ENCODE results near the gene GALNT10.

The GALNT10 gene

DNA sequence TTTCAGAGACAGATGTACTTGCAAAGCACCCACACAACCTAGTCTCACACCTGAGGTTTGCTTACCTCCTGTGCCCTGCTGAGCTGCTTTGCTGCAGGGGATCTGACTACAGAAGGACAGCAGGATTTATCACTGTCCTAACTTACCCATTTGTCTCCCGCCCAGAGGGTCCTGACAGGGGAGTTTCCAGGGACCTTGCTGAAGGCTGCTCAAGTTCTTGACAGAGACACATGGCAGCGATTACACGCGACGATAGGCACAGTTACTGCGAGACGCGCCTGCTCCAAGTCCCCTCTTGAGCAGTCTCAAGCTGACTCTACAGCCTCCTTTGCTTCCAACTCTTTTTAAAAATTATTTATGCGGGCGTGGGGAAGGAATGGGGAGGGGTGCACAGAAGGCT, 24.6 kb upstream of the GALNT10 start:
- no peak for DNase-seq (ENCODE audit: extremely low read depth, low read depth)
- TF ChIP-seq, protein P1, sequence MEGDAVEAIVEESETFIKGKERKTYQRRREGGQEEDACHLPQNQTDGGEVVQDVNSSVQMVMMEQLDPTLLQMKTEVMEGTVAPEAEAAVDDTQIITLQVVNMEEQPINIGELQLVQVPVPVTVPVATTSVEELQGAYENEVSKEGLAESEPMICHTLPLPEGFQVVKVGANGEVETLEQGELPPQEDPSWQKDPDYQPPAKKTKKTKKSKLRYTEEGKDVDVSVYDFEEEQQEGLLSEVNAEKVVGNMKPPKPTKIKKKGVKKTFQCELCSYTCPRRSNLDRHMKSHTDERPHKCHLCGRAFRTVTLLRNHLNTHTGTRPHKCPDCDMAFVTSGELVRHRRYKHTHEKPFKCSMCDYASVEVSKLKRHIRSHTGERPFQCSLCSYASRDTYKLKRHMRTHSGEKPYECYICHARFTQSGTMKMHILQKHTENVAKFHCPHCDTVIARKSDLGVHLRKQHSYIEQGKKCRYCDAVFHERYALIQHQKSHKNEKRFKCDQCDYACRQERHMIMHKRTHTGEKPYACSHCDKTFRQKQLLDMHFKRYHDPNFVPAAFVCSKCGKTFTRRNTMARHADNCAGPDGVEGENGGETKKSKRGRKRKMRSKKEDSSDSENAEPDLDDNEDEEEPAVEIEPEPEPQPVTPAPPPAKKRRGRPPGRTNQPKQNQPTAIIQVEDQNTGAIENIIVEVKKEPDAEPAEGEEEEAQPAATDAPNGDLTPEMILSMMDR (IDR thresholded peaks at IDR 0.05; ENCODE audit: low read depth, low read length), result no peak

DNA sequence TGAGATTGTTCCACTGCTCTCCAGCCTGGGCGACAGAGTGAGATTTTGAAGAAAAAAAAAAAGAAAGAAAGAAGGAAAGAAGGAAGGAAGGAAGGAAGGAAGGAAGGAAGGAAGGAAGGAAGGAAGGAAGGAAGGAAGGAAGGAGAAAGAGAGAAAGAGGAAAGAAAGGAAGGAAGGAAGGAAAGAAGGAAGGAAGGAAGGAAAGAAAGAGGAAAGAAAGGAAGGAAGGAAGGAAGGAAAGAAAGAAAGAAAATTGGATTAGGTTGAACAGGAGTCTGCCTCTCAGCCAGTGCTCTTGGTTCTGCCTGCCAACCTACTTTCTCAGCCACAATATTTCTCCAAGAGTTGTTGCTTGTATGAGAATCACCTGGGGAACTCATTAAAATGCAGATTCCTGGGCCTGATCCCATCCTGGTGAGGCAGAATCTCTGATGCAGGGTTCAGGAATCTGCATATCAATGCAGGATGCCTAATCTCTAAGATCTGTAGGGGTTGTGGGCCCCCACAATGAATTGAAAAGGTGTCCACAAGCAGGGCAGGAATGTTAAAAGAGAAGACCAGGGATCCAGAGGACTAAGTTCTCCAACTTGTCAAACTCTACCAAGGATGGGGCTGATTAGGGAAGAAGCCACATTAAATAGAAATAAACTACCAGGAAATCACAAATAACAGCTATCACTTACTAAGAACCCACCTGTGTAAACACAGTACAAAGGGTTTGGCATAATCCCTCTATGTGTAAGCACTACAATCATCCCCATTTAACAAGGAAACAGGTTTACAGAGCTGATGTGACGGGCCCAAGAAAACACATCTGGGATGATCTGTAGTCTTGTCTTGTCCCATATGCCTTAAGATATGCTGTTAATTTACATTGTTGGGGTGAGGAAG, 23.4 kb upstream of the GALNT10 start:
- TF ChIP-seq, protein P1 (IDR thresholded peaks at IDR 0.05; ENCODE audit: low read depth, low read length), result no peak
- no peak for DNase-seq (ENCODE audit: extremely low read depth, low read depth)

DNA sequence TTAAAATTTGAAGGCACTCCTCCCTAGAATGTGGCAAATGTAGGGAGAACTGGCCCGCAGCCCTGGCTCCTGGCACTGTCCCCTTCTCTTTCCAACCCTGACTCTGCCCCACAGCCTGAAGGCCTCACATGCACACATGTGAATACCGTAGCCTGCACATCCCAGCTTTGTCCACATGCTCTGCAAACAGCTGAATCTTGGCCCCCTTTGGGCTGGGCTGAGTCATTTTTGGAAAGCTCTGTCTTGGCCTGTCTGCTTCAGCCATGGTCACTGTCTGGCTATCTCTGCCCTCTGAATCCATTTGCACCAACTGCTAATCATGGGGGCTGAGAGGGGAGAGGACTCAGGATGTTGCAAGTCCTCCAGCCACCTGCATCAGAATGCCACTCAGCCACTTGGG, 22.1 kb upstream of the GALNT10 start:
- TF ChIP-seq, protein P1 (IDR thresholded peaks at IDR 0.05; ENCODE audit: low read depth, low read length), result no peak
- no peak for DNase-seq (ENCODE audit: extremely low read depth, low read depth)

DNA sequence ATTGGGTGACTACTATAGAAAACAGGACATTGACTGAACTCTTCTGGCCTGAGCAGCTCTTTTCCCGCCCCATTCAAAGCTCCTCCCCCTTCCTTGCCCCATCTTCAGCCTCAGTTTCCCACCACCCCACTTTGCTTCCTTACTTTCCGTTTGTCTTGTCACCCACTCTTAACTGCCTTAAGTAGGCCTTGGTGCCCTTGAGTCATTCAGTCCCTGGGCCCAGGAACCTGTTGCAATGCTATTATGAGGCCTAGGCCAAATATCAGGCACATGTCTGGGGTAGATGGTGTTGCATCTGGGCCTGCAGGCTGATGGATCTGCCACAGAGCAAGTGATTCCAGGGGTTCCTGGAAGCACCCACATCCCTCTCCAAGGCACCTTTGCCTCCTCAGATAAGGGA, 17.7 kb upstream of the GALNT10 start:
- TF ChIP-seq, protein P1 (IDR thresholded peaks at IDR 0.05; ENCODE audit: low read depth, low read length), result no peak
- no peak for DNase-seq (ENCODE audit: extremely low read depth, low read depth)

DNA sequence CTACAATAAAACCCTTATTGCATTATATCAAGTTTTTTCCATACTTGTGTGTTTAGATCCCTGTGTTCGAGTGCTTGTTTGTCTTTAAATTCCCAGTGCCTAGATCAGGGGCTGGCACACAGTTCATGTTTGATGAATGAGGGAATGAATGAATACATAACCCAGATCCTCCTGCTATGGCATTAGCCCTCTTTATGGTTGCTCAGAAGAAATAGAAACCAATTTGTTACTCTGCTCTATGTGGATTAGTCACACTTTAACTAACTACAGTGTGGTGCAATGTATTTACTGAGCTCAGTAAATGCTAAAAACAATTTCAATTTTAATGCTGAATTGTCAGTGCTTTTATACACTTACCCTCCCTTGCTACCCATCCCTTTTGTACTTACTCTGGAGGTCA, 16.4 kb upstream of the GALNT10 start:
- no peak for DNase-seq (ENCODE audit: extremely low read depth, low read depth)
- TF ChIP-seq, protein P1 (IDR thresholded peaks at IDR 0.05; ENCODE audit: low read depth, low read length), result no peak

DNA sequence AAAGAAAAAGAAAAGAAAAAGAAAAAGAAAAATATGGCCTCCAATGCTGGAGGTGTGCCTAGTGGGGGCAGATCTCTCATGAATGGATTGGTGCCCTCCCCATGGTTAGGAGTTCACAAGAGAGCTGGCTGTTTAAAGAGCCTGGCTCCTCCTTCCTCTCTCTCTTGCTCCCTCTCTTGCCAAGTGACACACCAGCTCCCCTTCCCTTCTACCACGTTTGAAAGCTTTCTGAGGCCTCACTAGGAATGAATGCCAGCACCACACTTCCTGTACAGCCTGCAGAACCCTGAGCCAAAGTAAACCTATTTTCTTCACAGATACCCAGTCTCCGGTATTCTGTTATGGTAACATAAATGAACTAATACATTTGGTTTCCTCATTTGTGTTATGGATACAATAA, 14.4 kb upstream of the GALNT10 start:
- TF ChIP-seq, protein P1 (IDR thresholded peaks at IDR 0.05; ENCODE audit: low read depth, low read length), result no peak
- DNase-seq (ENCODE audit: extremely low read depth, low read depth), result no peak

DNA sequence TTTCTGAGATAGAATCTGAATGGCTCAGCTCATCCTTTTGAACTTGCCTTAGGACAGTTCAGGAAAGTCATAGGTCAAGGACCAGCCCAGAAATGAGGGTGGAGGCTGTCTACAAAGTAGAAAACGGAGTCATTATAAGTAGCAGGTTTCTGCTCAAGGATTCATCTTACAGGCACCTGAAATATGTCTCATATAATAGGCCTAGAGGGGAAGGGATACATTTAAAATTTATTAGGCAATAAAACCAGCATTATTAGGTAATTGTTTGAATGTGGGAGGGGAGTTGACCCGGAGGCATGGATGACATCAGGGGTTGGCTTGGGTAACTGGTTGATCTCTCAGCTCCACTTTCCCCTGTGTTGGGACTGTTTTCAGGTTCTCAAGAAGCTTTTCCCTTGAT, 11.9 kb upstream of the GALNT10 start:
- DNase-seq (ENCODE audit: extremely low read depth, low read depth), result no peak
- TF ChIP-seq, protein P1 (IDR thresholded peaks at IDR 0.05; ENCODE audit: low read depth, low read length), result no peak
